H9 (cell line): Measurements from ENCODE around the gene CUEDC2. TPM values are rescaled to one million over a fixed set of nuclear protein-coding genes. Genes with fewer than 3 reads are reported as not detected.

ENCODE experiments used
- DNase-seq: peaks from one replicate; pipeline ENCODE4 v3.0.0-alpha.2; 2017
- H2AFZ ChIP-seq: one replicate; pipeline ENCODE4 v1.6.1; 2013; ENCODE audit warnings: mild to moderate bottlenecking, low read length, control low read depth, moderate library complexity
- H2AK5ac ChIP-seq: 2 replicates; pipeline ENCODE4 v1.6.1; 2013; ENCODE audit warnings: low read length, control low read depth, mixed read lengths; ENCODE audit not compliant: insufficient read length
- H2BK120ac ChIP-seq: one replicate; pipeline ENCODE4 v1.6.1; 2013; ENCODE audit warnings: low read depth, mild to moderate bottlenecking, low read length, control low read depth, inconsistent platforms; ENCODE audit not compliant: poor library complexity, severe bottlenecking
- H2BK12ac ChIP-seq: 2 replicates; pipeline ENCODE4 v1.6.1; 2013; ENCODE audit warnings: low read length, control low read depth, mixed read lengths, low read depth; ENCODE audit not compliant: insufficient read length
- H2BK15ac ChIP-seq: 2 replicates; pipeline ENCODE4 v1.6.1; 2013; ENCODE audit warnings: low read depth, low read length, control low read depth
- H2BK20ac ChIP-seq: one replicate; pipeline ENCODE4 v1.6.1; 2013; ENCODE audit warnings: low read depth, mild to moderate bottlenecking, low read length, control low read depth, inconsistent platforms; ENCODE audit not compliant: poor library complexity, severe bottlenecking
- H2BK5ac ChIP-seq: 2 replicates; pipeline ENCODE4 v1.6.1; 2013; ENCODE audit warnings: low read length, control low read depth, mixed read lengths; ENCODE audit not compliant: insufficient read length
- H3K14ac ChIP-seq: 2 replicates; pipeline ENCODE4 v1.6.1; 2013; ENCODE audit warnings: low read length, control low read depth; ENCODE audit not compliant: insufficient read depth
- H3K18ac ChIP-seq: 2 replicates; pipeline ENCODE4 v1.6.1; 2013; ENCODE audit warnings: low read depth, mild to moderate bottlenecking, mixed read lengths, low read length, control low read depth; ENCODE audit not compliant: insufficient read length
- H3K23ac ChIP-seq: 2 replicates; pipeline ENCODE4 v1.6.1; 2013; ENCODE audit warnings: low read length, control low read depth, mixed read lengths, low read depth; ENCODE audit not compliant: insufficient read length
- H3K23me2 ChIP-seq: 2 replicates; pipeline ENCODE4 v1.6.1; 2013; ENCODE audit warnings: low read depth, mild to moderate bottlenecking, mixed read lengths, low read length, control low read depth; ENCODE audit not compliant: insufficient read length, poor library complexity, severe bottlenecking
- H3K27ac ChIP-seq: 2 replicates; pipeline ENCODE4 v1.5.1; 2013; ENCODE audit warnings: low read length, control low read depth, mixed read lengths, low read depth; ENCODE audit not compliant: insufficient read length
- H3K27me3 ChIP-seq: 2 replicates; pipeline ENCODE4 v1.6.1; 2013; ENCODE audit warnings: low read length, control low read depth, inconsistent platforms; ENCODE audit not compliant: insufficient read depth
- H3K4ac ChIP-seq: 2 replicates; pipeline ENCODE4 v1.6.1; 2013; ENCODE audit warnings: low read depth, mild to moderate bottlenecking, control low read depth, inconsistent platforms, low read length, moderate library complexity
- H3K4me1 ChIP-seq: 2 replicates; pipeline ENCODE4 v1.6.1; 2013; ENCODE audit warnings: low read length, control low read depth, inconsistent platforms; ENCODE audit not compliant: insufficient read depth
- H3K4me2 ChIP-seq: 2 replicates; pipeline ENCODE4 v1.6.1; 2013; ENCODE audit warnings: low read length, control low read depth, mixed read lengths; ENCODE audit not compliant: insufficient read length, insufficient read depth
- H3K56ac ChIP-seq: 2 replicates; pipeline ENCODE4 v1.6.1; 2013; ENCODE audit warnings: low read depth, mild to moderate bottlenecking, mixed read lengths, low read length, control low read depth; ENCODE audit not compliant: insufficient read length
- H3K79me1 ChIP-seq: 2 replicates; pipeline ENCODE4 v1.6.1; 2013; ENCODE audit warnings: low read depth, mild to moderate bottlenecking, moderate library complexity, low read length, control low read depth, inconsistent platforms; ENCODE audit not compliant: insufficient read depth, poor library complexity, severe bottlenecking
- H3K79me2 ChIP-seq: 2 replicates; pipeline ENCODE4 v1.6.1; 2013; ENCODE audit warnings: low read length, control low read depth, inconsistent platforms; ENCODE audit not compliant: insufficient read depth
- H3K9ac ChIP-seq: 2 replicates; pipeline ENCODE4 v1.6.1; 2013; ENCODE audit warnings: low read length, control low read depth, mixed read lengths; ENCODE audit not compliant: insufficient read length; ENCODE audit errors: extremely low read depth
- H3K9me3 ChIP-seq: one replicate; pipeline ENCODE4 v1.6.1; 2013; ENCODE audit warnings: low read depth, low read length, inconsistent platforms; ENCODE audit not compliant: control insufficient read depth
- H3T11ph ChIP-seq: one replicate; pipeline ENCODE4 v1.6.1; 2013; ENCODE audit warnings: mild to moderate bottlenecking, low read length, control low read depth, inconsistent platforms
- H4K20me1 ChIP-seq: one replicate; pipeline ENCODE4 v1.6.1; 2013; ENCODE audit not compliant: control insufficient read depth, insufficient read length, insufficient read depth
- H4K5ac ChIP-seq: 2 replicates; pipeline ENCODE4 v1.6.1; 2013; ENCODE audit warnings: low read depth, mild to moderate bottlenecking, mixed read lengths, low read length, control low read depth; ENCODE audit not compliant: insufficient read length
- H4K8ac ChIP-seq: replicated peaks from 2 replicates; pipeline ENCODE4 v1.6.1; 2013; ENCODE audit warnings: low read length, control low read depth, mixed read lengths, low read depth; ENCODE audit not compliant: insufficient read length
- H4K91ac ChIP-seq: 2 replicates; pipeline ENCODE4 v1.6.1; 2013; ENCODE audit warnings: low read depth, mild to moderate bottlenecking, moderate library complexity, mixed read lengths, low read length, control low read depth; ENCODE audit not compliant: insufficient read length
- H3K27ac Mint-ChIP-seq, 3 experiments: 2 replicates in 2 of 3; 3 replicates in 1 of 3; pipeline ENCODE4 v1.8.0; 2020 to 2021; ENCODE audit warnings: mixed read lengths in 3 of 3, mild to moderate bottlenecking in 1 of 3, moderate library complexity in 1 of 3
- H3K27me3 Mint-ChIP-seq: 2 replicates; pipeline ENCODE4 v1.8.0; 2021; ENCODE audit warnings: low read depth, mild to moderate bottlenecking, moderate library complexity, mixed read lengths
- H3K36me3 Mint-ChIP-seq, 3 experiments: 2 replicates in 2 of 3; 3 replicates in 1 of 3; pipeline ENCODE4 v1.8.0; 2020 to 2021; ENCODE audit warnings: low read depth in 3 of 3, mixed read lengths in 3 of 3; ENCODE audit not compliant: insufficient read depth in 1 of 3
- H3K4me1 Mint-ChIP-seq, 2 experiments: 2 replicates each; pipeline ENCODE4 v1.8.0; 2020; ENCODE audit warnings: mixed read lengths in 2 of 2
- H3K4me3 Mint-ChIP-seq, 2 experiments: 2 replicates in 1 of 2; 3 replicates in 1 of 2; pipeline ENCODE4 v1.8.0; 2020 to 2021; ENCODE audit warnings: mild to moderate bottlenecking in 2 of 2, mixed read lengths in 2 of 2, moderate library complexity in 1 of 2
- H3K9me3 Mint-ChIP-seq, 2 experiments: 2 replicates in 1 of 2; 3 replicates in 1 of 2; pipeline ENCODE4 v1.8.0; 2020; ENCODE audit warnings: mild to moderate bottlenecking in 2 of 2, mixed read lengths in 2 of 2, moderate library complexity in 1 of 2
- CTCF ChIP-seq: fragments of 200-600 bp; sonication (generic); conservative IDR thresholded peaks from 3 replicates; pipeline ENCODE4 v1.8.0; 2021; ENCODE audit warnings: antibody characterized with exemption, mild to moderate bottlenecking
- WGBS: extraction: QIAGEN DNeasy Blood & Tissue Kit; methylation state at CpG from one replicate; pipeline ENCODE4 v1.1.7; 2013; ENCODE audit warnings: missing lambda C conversion rate, low lambda C conversion rate, mixed read lengths; ENCODE audit not compliant: insufficient read length; ENCODE audit errors: extremely low coverage; 5-methylcytosine and 5-hydroxymethylcytosine counted together
- total RNA-seq: library from RNA; stranded (reverse); gene quantifications from 2 replicates; pipeline ENCODE4 v1.2.1, GENCODE V29; 2021

Gene CUEDC2
- total RNA-seq, 1 experiment from 2014 or later = 41.2 TPM

- Histone ChIP-seq H3K4me1 (peaks cover 5% of the 10 kb centered on the region; the same call in 1 of the 2 replicates), H3K4ac (no peak overlapping the region), H2BK5ac (no peak overlapping the region), H3K18ac (no peak overlapping the region), H3K4me2 (no peak overlapping the region), H3K23ac (no peak overlapping the region), H2BK120ac (no peak overlapping the region), H4K5ac (no peak overlapping the region), H2BK12ac (no peak overlapping the region), H3K79me1 (no peaks in the 10 kb centered on the region), H4K20me1 (no peaks in the 10 kb centered on the region), H2AFZ (no peak overlapping the region), H3K9me3 (no peaks in the 10 kb centered on the region), H3K14ac (no peak overlapping the region), H3K27ac (no peak overlapping the region), H2BK20ac (no peak overlapping the region), H3T11ph (no peak overlapping the region), H3K23me2 (peaks cover 18% of the 10 kb centered on the region), H4K91ac (no peak overlapping the region), H3K27me3 (peaks cover 9% of the 10 kb centered on the region; the same call in 1 of the 2 replicates), H2BK15ac (no peak overlapping the region), H3K9ac (no peak overlapping the region), H4K8ac (no peak overlapping the region), H2AK5ac (no peak overlapping the region), H3K56ac (no peak overlapping the region), H3K79me2 (no peaks in the 10 kb centered on the region)
- peaks cover 0 to 2% (median 0%) of the 10 kb centered on the region in 3 experiments; a peak in 1 of 7 replicates for H3K36me3 Mint-ChIP-seq
- DNase-seq = no peak
- TF ChIP-seq CTCF = no peak
- no CpG with 5 or more reads among the region's 20 CpGs for WGBS
- H3K4me1 Mint-ChIP-seq = peaks cover 33 to 55% of the 10 kb centered on the region in 2 experiments
- H3K27me3 Mint-ChIP-seq = peaks cover 64% of the 10 kb centered on the region
- H3K27ac Mint-ChIP-seq = no peak overlapping the region; a peak in 1 of 7 replicates
- no peak overlapping the region; a peak in 1 of 5 replicates for H3K4me3 Mint-ChIP-seq
- H3K9me3 Mint-ChIP-seq = peaks cover 0 to under 1% of the 10 kb centered on the region in 2 experiments; a peak in 2 of 5 replicates
These were observed 17.6 kb downstream of the CUEDC2 start for GRCh38 chr10:102414749-102415148.
